Activated T-cell treated with anti-CD3 and anti-CD28 coated beads for 48 hours (primary cell): ENCODE results near the gene CSNK1A1L.

Source experiments
- DNase-seq: peaks from one replicate; pipeline ENCODE4 v3.0.0-alpha.2; 2020; ENCODE audit warnings: low read depth

CSNK1A1L gene

GRCh38 chr13:37106642-37107041 lies 1.2 kb upstream of the CSNK1A1L start:
- DNase-seq: no peak

- no peak for DNase-seq
Observed at GRCh38 chr13:37102896-37103295, 2.6 kb downstream of the CSNK1A1L start.

- DNase-seq: no peak
Observed at GRCh38 chr13:37101201-37101600, 4.3 kb downstream of the CSNK1A1L start.

GRCh38 chr13:37100731-37101130 lies 4.7 kb downstream of the CSNK1A1L start:
- no peak for DNase-seq

GRCh38 chr13:37097076-37097475 lies 8.4 kb downstream of the CSNK1A1L start:
- DNase-seq: no peak

GRCh38 chr13:37094840-37095239 lies 10.6 kb downstream of the CSNK1A1L start:
- no peak for DNase-seq

- no peak for DNase-seq
Observed at GRCh38 chr13:37094099-37094498, 11.4 kb downstream of the CSNK1A1L start.

GRCh38 chr13:37091835-37092234 lies 13.6 kb downstream of the CSNK1A1L start:
- DNase-seq: no peak

GRCh38 chr13:37090912-37091311 lies 14.6 kb downstream of the CSNK1A1L start:
- DNase-seq: no peak

GRCh38 chr13:37089495-37089894 lies 16.0 kb downstream of the CSNK1A1L start:
- DNase-seq: no peak

- DNase-seq: no peak
Observed at GRCh38 chr13:37087486-37087885, 18.0 kb downstream of the CSNK1A1L start.

GRCh38 chr13:37085606-37086005 lies 19.9 kb downstream of the CSNK1A1L start:
- no peak for DNase-seq

GRCh38 chr13:37076818-37077217 lies 28.6 kb downstream of the CSNK1A1L start:
- DNase-seq: no peak

- no peak for DNase-seq
Observed at GRCh38 chr13:37075164-37075563, 30.3 kb downstream of the CSNK1A1L start.

GRCh38 chr13:37074703-37075102 lies 30.8 kb downstream of the CSNK1A1L start:
- DNase-seq: no peak

GRCh38 chr13:37072024-37072423 lies 33.4 kb downstream of the CSNK1A1L start:
- DNase-seq: no peak

- no peak for DNase-seq
Observed at GRCh38 chr13:37070956-37071355, 34.5 kb downstream of the CSNK1A1L start.

GRCh38 chr13:37070145-37070695 lies 35.2 kb downstream of the CSNK1A1L start:
- DNase-seq: no peak

GRCh38 chr13:37069597-37070103 lies 35.8 kb downstream of the CSNK1A1L start:
- no peak for DNase-seq

- DNase-seq: no peak
Observed at GRCh38 chr13:37068962-37069361, 36.5 kb downstream of the CSNK1A1L start.

GRCh38 chr13:37067874-37068273 lies 37.6 kb downstream of the CSNK1A1L start:
- DNase-seq: no peak

GRCh38 chr13:37065890-37066526 lies 39.5 kb downstream of the CSNK1A1L start:
- DNase-seq: no peak

GRCh38 chr13:37059848-37060192 lies 45.6 kb downstream of the CSNK1A1L start:
- no peak for DNase-seq
